Panc1 (cell line): ENCODE data around the gene WFDC5.

ENCODE experiments used
- CTCF ChIP-seq: fragments of 450-650 bp; IDR thresholded peaks from 2 replicates; pipeline ENCODE4 v1.5.1; 2017; ENCODE audit warnings: mild to moderate bottlenecking
- POLR2AphosphoS5 ChIP-seq: IDR thresholded peaks from 2 replicates; pipeline ENCODE4 v1.6.1; 2012; ENCODE audit warnings: mild to moderate bottlenecking, low read depth, low read length, moderate library complexity
- REST ChIP-seq, 2 experiments: IDR thresholded peaks; 2 replicates each; pipeline ENCODE4 v1.6.1; 2011 to 2012; ENCODE audit warnings: low read depth in 2 of 2, control low read depth in 1 of 2, low read length in 1 of 2, mild to moderate bottlenecking in 1 of 2, moderate library complexity in 1 of 2; ENCODE audit not compliant: insufficient read depth in 1 of 2
- TCF7L2 ChIP-seq: IDR thresholded peaks from 2 replicates; pipeline ENCODE4 v1.6.1; 2011; ENCODE audit warnings: mild to moderate bottlenecking, low read depth, low read length, inconsistent platforms

- TF ChIP-seq CTCF: no peak; the same call in 1 of the 2 replicates
- TF ChIP-seq TCF7L2: no peak
- no peak for TF ChIP-seq REST (IDR thresholded peaks at IDR 0.05; ENCODE audit: insufficient read depth in 1 of 2, low read depth in 2 of 2, low read length in 1 of 2)
- TF ChIP-seq POLR2AphosphoS5: no peak
These were observed 29.1 kb downstream of the WFDC5 start for GRCh38 chr20:45085867-45086266.
